Ovary (tissue), 1 donor: Measurements from ENCODE around the gene MRI1.

ENCODE experiments used
- EP300 ChIP-seq: sonication (generic); formaldehyde crosslinking; IDR thresholded peaks from one replicate; pipeline ENCODE4 v1.6.1; 2017; ENCODE audit warnings: antibody characterized with exemption
- POLR2A ChIP-seq: fragments of 450-650 bp; IDR thresholded peaks from one replicate; pipeline ENCODE4 v1.6.1; 2017; ENCODE audit warnings: antibody characterized with exemption, mild to moderate bottlenecking, moderate library complexity

DNA sequence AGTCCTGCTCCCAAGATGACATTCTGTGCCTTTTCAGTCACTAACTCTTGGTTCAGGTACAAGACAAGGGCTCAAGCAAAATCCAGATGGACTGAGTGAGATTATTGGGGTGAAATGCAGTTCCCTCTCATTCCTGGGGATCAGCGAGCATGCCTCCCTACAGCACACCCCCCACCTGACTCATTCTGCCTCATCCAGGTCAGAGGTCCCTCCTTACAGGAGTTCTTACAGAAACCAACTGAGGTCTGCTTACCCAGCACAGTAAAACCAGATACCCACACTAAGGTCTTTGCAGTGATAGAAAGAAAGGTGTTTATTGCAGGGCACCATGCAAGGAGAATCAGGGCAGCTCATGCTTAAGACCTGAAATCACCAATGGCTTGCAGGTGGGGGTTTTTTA is 21.6 kb upstream of the MRI1 start:
- TF ChIP-seq POLR2A (no peak), EP300 (no peak)
